NB4 (cell line): ENCODE data around the gene FAU.

Experiments used
- DNase-seq: peaks from one replicate; pipeline ENCODE4 v3.0.0; 2010; ENCODE audit warnings: low read depth
- H3K4me3 ChIP-seq: one replicate; pipeline ENCODE4 v1.5.1; 2011; ENCODE audit warnings: mild to moderate bottlenecking, low read depth, low read length, moderate library complexity
- CTCF ChIP-seq: IDR thresholded peaks from one replicate; pipeline ENCODE4 v1.5.1; 2012; ENCODE audit warnings: low read depth, low read length
- MAX ChIP-seq: IDR thresholded peaks from 2 replicates; pipeline ENCODE4 v1.6.1; 2011; ENCODE audit warnings: low read depth, low read length
- MYC ChIP-seq: IDR thresholded peaks from 2 replicates; pipeline ENCODE4 v1.6.1; 2011; ENCODE audit warnings: low read depth, low read length
- POLR2A ChIP-seq: IDR thresholded peaks from 2 replicates; pipeline ENCODE4 v1.6.1; 2011; ENCODE audit warnings: mild to moderate bottlenecking; ENCODE audit not compliant: insufficient read length; ENCODE audit errors: extremely low read depth

The FAU gene

GRCh38 chr11:65072631-65072966 is 49.3 kb downstream of the FAU start:
- no peak for TF ChIP-seq MYC
- no peak for TF ChIP-seq MAX
- no peak for TF ChIP-seq POLR2A
- no peak for TF ChIP-seq CTCF

GRCh38 chr11:65071907-65072630 is 49.9 kb downstream of the FAU start:
- no peak overlapping the region for H3K4me3 ChIP-seq
- no peak for DNase-seq
- TF ChIP-seq MAX (no peak), MYC (no peak), POLR2A (no peak), CTCF (no peak)

More at GRCh38 chr11:65072631-65072966, 49.3 kb downstream of the FAU start:
- no peak overlapping the region for H3K4me3 ChIP-seq
- DNase-seq, result no peak
